Adrenal gland (tissue), 12 donors: Measurements from ENCODE around the gene PLIN1. TPM values are rescaled to one million over a fixed set of nuclear protein-coding genes. Genes with fewer than 3 reads are reported as not detected.
"Not testable (repeated sequence)": the region's sequence is repeated elsewhere in the genome, so short reads cannot be mapped to it uniquely, and the experiment has no call there.

Source experiments
- DNase-seq, 7 donors: peaks; one replicate each; pipeline ENCODE4 v3.0.0-alpha.2; 2019 to 2020
- H3K27ac ChIP-seq, 5 donors: fragments of 200-600 bp; sonication (generic) in 4 of 5; 1 replicate in 3 of 5; 2 replicates in 2 of 5; pipeline versions ENCODE4 v1.5.1 to v1.8.0; 2016 to 2020; ENCODE audit warnings: mild to moderate bottlenecking in 1 of 5
- H3K27me3 ChIP-seq: fragments of 200-600 bp; 2 replicates; pipeline ENCODE4 v1.8.0; 2021
- H3K36me3 ChIP-seq, 2 donors: fragments of 200-600 bp; replicated peaks in 1 of 2; 1 replicate in 1 of 2; 2 replicates in 1 of 2; pipeline versions ENCODE4 v1.5.1 to v1.8.0; 2018 to 2022
- H3K4me1 ChIP-seq, 2 donors: fragments of 200-600 bp; replicated peaks in 1 of 2; 1 replicate in 1 of 2; 2 replicates in 1 of 2; pipeline versions ENCODE4 v1.5.1 to v1.8.0; 2018 to 2021
- H3K4me3 ChIP-seq, 4 donors: fragments of 200-600 bp; sonication (generic) in 3 of 4; one replicate each; pipeline ENCODE4 v1.5.1; 2016 to 2018
- H3K9me3 ChIP-seq, 3 donors: fragments of 200-600 bp; sonication (generic) in 1 of 3; replicated peaks in 1 of 3; 1 replicate in 2 of 3; 2 replicates in 1 of 3; pipeline versions ENCODE4 v1.5.1 to v1.8.0; 2016 to 2021
- POLR2A ChIP-seq, 2 donors: fragments of 450-650 bp; IDR thresholded peaks; one replicate each; pipeline ENCODE4 v1.6.1; 2017; ENCODE audit warnings: antibody characterized with exemption in 2 of 2, mild to moderate bottlenecking in 2 of 2, moderate library complexity in 1 of 2
- WGBS, 4 donors: extraction: QIAGEN DNeasy Blood & Tissue Kit in 2 of 4; methylation state at CpG; one replicate each; pipeline versions ENCODE4 v1.1.5 to v1.1.7; 2013 to 2017; 5-methylcytosine and 5-hydroxymethylcytosine counted together
- intact Hi-C, 2 donors: fragments of 100-400 bp; cut with DNase I; formaldehyde crosslinking; loops; one replicate each; pipeline versions ENCODE4 v1.14.1 to v1.15.0; 2022 to 2023
- polyA plus RNA-seq, 3 donors: library from polyadenylated mRNA; stranded (reverse); fragments of 200-250 nt in 2 of 3; fragments of 350-450 nt in 1 of 3; fragmentation: Illumina TruSeq in 1 of 3; extraction: RNeasy Lipid Tissue Mini Kit (QIAGEN cat#74804) in 1 of 3; gene quantifications; one replicate each; pipeline ENCODE4 v1.2.3, GENCODE V29; 2013 to 2014
- total RNA-seq, 9 donors: library from RNA; depleted of rRNA in 4 of 9; stranded (reverse); fragments of >200 nt in 4 of 9; fragments of 120-200 nt in 1 of 9; fragmentation: NEBNext Ultra II Directional in 1 of 9; extraction: Animal tissue kit (Norgen Biotek cat#: 25700) in 1 of 9; gene quantifications; one replicate each; pipeline versions ENCODE4 v1.1.0 to v1.2.4, GENCODE V29; 2013 to 2023
- TF ChIP-seq, protein P1 (sequence below), 6 experiments: fragments of 450-650 bp in 4 of 6; fragments of 200-600 bp in 2 of 6; sonication (generic) in 1 of 6; IDR thresholded peaks; 1 replicate in 5 of 6; 2 replicates in 1 of 6; pipeline versions ENCODE4 v1.5.1 to v1.8.0; 2016 to 2021; ENCODE audit warnings: antibody characterized with exemption in 6 of 6, mild to moderate bottlenecking in 2 of 6, moderate library complexity in 1 of 6
- donor health status: healthy with polysubstance abuse.
- donor health status: Bipolar disorder and iron deficiency.
- donor health status: DM: yes; HTN: yes; CAD: no.
- donor health status: DM: no; HTN: no; CAD: no.
- donor health status: DM: no; HTN: no; CAD: no.
- donor health status: DM: yes; HTN: yes; CAD: no.

PLIN1 gene
- total and polyA plus RNA-seq, 12 donors: 0.11 to 199 (median 6.3) TPM

DNA sequence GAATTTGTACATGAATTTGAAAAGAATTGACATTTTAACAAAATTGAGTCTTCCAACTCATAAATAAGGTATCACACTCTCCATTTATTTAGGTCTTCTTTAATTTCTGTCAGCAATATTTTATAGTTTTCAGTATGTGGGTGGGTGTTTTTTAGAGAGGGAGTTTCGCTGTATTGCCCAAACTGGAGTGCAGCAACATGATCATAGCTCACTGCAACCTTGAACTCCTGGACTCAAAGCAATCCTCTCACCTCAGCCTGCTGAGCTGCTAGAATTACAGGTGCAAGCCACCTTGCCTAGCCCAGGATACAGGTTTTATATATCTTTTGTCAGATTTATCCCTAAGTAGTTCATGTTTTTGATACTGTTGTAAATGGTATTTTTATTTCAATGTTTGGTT lies 16.0 kb upstream of the PLIN1 start:
- H3K27me3 ChIP-seq: no peaks in the 10 kb centered on the region
- no peak overlapping the region for H3K4me3 ChIP-seq
- H3K9me3 ChIP-seq: no peaks in the 10 kb centered on the region
- H3K36me3 ChIP-seq: no peaks in the 10 kb centered on the region
- no peak overlapping the region for H3K27ac ChIP-seq
- 80 to 92% (median 84%) methylated on average over 1 of the region's 1 CpG for WGBS, 4 donors
- no peak for DNase-seq
- TF ChIP-seq, protein P1, sequence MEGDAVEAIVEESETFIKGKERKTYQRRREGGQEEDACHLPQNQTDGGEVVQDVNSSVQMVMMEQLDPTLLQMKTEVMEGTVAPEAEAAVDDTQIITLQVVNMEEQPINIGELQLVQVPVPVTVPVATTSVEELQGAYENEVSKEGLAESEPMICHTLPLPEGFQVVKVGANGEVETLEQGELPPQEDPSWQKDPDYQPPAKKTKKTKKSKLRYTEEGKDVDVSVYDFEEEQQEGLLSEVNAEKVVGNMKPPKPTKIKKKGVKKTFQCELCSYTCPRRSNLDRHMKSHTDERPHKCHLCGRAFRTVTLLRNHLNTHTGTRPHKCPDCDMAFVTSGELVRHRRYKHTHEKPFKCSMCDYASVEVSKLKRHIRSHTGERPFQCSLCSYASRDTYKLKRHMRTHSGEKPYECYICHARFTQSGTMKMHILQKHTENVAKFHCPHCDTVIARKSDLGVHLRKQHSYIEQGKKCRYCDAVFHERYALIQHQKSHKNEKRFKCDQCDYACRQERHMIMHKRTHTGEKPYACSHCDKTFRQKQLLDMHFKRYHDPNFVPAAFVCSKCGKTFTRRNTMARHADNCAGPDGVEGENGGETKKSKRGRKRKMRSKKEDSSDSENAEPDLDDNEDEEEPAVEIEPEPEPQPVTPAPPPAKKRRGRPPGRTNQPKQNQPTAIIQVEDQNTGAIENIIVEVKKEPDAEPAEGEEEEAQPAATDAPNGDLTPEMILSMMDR (IDR thresholded peaks at IDR 0.05): no peak
- TF ChIP-seq POLR2A (IDR thresholded peaks at IDR 0.05): no peak
- no peaks in the 10 kb centered on the region for H3K4me1 ChIP-seq
- intact Hi-C loops: no loop called here

DNA sequence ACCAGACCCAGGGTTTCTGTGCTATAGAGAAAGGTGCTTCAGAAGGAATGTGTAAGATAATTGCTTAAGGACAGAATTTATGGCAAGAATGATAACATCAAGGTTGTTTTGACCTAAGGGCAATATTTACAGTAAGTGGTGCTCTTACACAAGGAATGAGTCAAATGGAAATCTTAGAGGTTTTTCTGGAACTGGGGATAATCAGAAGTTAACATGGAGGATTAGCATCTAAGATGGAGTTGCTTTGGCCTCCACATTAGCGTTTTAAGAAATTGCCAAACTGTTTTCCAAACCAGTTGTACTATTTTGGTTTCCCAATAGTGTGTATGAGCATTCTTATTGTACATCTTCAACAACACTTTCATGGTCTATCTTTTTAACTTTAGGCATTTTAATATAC lies 14.5 kb upstream of the PLIN1 start:
- Histone ChIP-seq H3K27me3 (no peaks in the 10 kb centered on the region), H3K36me3 (no peaks in the 10 kb centered on the region), H3K9me3 (no peaks in the 10 kb centered on the region), H3K27ac (no peak overlapping the region), H3K4me1 (peaks cover 0 to 14% of the 10 kb centered on the region in 2 donors), H3K4me3 (no peak overlapping the region)
- TF ChIP-seq POLR2A (IDR thresholded peaks at IDR 0.05): no peak
- TF ChIP-seq, protein P1 (IDR thresholded peaks at IDR 0.05): no peak
- intact Hi-C loops: loop anchor here in 1 of 2 donors (5.0 kb wide), 1 partner anchor 46 kb away; no protein-coding TSS in a partner anchor
- WGBS, 4 donors: 64 to 79% (median 75%) methylated on average over 1 of the region's 1 CpG
- no peak for DNase-seq

DNA sequence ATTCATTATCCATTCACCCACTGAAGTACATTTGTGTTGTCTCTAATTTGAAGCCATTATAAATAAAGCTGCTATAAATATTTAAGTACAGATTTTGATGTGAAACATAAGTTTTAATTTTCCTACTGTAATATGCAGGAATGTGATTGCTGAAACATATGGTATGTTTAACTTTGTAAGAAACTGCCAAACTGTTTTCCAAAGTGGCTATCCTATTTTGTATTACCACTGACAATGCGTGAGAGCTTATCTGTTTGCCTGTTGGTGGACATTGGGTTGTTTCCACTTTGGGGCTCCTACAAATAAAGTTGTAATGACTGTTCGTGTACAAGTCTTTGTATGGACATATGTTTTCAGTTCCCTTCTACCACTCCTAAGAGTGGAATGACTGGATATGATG lies 13.9 kb upstream of the PLIN1 start:
- no peaks in the 10 kb centered on the region for H3K36me3 ChIP-seq
- intact Hi-C loops: loop anchor here in 1 of 2 donors (5.0 kb wide), 1 partner anchor 46 kb away; no protein-coding TSS in a partner anchor
- DNase-seq: no peak
- no peak overlapping the region for H3K4me3 ChIP-seq
- TF ChIP-seq POLR2A (IDR thresholded peaks at IDR 0.05): no peak
- TF ChIP-seq, protein P1 (IDR thresholded peaks at IDR 0.05): no peak
- no peaks in the 10 kb centered on the region for H3K27me3 ChIP-seq
- H3K9me3 ChIP-seq: no peaks in the 10 kb centered on the region
- peaks cover 0 to 14% of the 10 kb centered on the region in 2 donors for H3K4me1 ChIP-seq
- H3K27ac ChIP-seq: no peak overlapping the region
- WGBS, 4 donors: 29 to 69% (median 38%) methylated on average over 2 of the region's 2 CpGs

DNA sequence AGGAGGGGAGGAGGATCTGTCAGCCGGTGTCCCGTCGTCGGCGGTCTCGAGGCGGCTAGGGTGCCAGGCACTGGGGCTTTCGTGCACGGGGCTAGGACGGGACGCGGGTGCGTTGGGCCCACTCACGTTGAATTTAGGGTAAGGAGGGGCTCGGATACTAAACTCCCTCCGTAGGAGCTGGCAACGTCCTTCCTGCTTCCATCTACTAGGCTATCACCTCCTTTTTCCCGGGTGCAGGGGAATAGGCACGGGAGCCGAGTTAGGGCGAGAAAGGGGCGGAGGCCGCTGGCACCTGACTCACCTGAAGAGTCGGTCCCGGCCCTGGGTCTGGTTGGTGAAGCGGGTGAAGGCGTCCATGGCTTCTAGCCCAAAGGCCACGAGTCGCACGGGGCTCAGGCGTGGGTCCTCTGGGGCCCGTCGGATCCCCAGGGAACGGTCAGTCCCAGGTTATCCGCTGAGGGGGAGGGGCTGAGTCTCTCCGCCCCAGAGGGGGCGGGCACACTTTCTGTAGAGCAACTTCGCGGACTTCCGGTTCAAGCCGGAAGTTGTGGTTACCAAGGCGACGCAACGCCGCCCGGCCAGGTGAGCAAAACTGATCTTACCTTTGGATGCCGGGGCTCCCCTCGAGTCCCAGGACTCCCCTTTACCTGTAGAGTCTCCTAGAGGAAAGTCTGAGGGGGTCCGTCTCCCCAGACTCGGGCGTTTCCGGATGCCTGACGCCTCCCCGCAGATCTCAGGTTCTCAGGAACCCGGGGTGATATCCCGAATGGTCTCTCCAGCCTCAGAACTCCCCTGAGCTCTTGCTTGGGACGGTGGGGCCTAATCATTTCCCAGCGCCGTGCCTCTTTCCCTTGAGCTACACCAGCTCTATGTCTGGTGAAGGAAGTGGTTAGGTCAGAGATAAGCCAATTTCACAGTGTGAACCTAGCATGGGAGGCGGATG lies 11.4 kb upstream of the PLIN1 start, which contains the start of the genes PEX11A and WDR93:
TSS of gene PEX11A (minus strand) at position 479 of the 943 bp plus-strand sequence. CDS start at position 357, 122 bp downstream.
TSS of gene WDR93 (plus strand) at position 536 of the 943 bp plus-strand sequence. CDS start 10,936 bp downstream, outside the sequence.
- DNase-seq: peak; percentile 75 to 89 (median 85)
- no peaks in the 10 kb centered on the region for H3K27me3 ChIP-seq
- intact Hi-C loops: loop anchor here in 1 of 2 donors (5.0 kb wide), 1 partner anchor 43 kb away; no protein-coding TSS in a partner anchor
- TF ChIP-seq POLR2A (IDR thresholded peaks at IDR 0.05): peak in 1 of 2 donors; percentile 28
- TF ChIP-seq, protein P1 (IDR thresholded peaks at IDR 0.05): no peak
- H3K4me1 ChIP-seq: peaks cover 0 to 14% of the 10 kb centered on the region in 2 donors
- peak within 1 kb of the TSS in 4 of 5 donors; percentile 2 to 73 (median 32) for H3K27ac ChIP-seq
- H3K36me3 ChIP-seq: no peaks in the 10 kb centered on the region
- H3K4me3 ChIP-seq: peak within 1 kb of the TSS; percentile 17 to 82 (median 66)
- H3K9me3 ChIP-seq: no peaks in the 10 kb centered on the region
- WGBS, 4 donors: 2 to 5% (median 3%) methylated on average over 28 to 60 of the region's 60 CpGs

DNA sequence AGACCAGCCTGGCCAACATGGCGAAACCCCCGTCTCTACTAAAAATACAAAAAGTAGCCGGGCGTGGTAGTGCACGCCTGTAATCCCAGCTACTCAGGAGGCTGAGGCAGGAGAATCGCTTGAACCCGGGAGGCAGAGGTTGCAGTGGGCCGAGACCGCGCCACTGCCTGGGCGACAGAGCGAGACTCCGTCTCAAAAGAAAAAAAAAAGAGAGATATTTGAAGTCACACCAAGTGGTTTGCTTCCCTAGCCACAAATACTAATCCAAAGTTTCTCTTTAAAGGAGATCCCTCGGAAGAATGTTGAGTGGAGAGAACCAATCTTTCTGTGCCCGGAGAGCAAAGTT lies 10.7 kb upstream of the PLIN1 start:
- intact Hi-C loops: loop anchor here in 1 of 2 donors (5.0 kb wide), 1 partner anchor 43 kb away; no protein-coding TSS in a partner anchor
- DNase-seq: not testable (repeated sequence)

More for the DNA sequence above, 10.7 kb upstream of the PLIN1 start:
- H3K27me3 ChIP-seq, H3K9me3 ChIP-seq, H3K36me3 ChIP-seq: not testable (repeated sequence)
- peak overlapping the region in 3 of 4 donors; percentile 17 to 82 (median 68) for H3K4me3 ChIP-seq
- H3K4me1 ChIP-seq: peaks cover 0 to 14% of the 10 kb centered on the region in 2 donors
- WGBS, 4 donors: 42 to 68% (median 53%) methylated on average over 15 of the region's 15 CpGs
- peak overlapping the region in 4 of 5 donors; percentile 2 to 73 (median 32) for H3K27ac ChIP-seq
